ENCODE data around the gene USP3.

Gene USP3

DNA sequence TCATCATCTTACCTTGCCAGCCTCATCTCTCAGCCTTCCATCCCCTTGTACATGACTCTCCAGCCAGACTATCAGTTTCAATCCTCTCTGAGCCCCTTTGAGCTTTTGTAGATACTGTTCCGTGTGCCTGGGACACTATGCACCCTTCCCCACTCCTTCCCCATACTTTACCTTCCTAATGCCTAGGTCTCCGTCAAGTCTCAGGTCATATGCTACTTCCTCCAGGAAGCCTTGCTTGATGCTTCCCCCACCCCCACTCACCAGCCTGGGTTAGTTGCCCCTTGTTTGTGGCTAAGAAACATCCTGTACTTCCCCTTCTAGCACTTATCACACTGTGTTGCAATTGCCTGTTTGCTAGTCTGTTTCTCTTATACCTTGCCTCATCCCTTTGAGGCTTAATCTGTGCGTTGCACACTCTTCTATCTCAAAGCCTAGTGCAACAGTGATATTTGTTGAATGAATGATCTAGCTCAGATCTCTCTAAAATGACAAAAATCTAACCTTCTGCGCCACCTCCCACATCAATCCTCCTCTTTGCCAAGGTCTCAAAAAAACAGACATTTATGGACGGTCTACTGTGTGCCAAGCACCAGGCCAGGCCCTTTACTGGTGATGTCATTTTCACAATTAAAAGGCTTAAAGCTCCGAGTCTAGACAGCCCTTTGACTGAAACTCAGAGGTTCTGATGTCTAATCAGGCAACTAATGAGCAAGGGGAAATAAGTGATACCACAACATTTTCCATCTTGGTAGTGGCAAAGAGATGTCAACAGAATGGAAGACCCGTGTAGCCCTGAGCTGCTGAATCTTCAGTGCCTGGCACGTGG, 6.5 kb upstream of the USP3 start:
- DNase-seq (ENCODE audit: low read depth, low spot score): no peak

DNA sequence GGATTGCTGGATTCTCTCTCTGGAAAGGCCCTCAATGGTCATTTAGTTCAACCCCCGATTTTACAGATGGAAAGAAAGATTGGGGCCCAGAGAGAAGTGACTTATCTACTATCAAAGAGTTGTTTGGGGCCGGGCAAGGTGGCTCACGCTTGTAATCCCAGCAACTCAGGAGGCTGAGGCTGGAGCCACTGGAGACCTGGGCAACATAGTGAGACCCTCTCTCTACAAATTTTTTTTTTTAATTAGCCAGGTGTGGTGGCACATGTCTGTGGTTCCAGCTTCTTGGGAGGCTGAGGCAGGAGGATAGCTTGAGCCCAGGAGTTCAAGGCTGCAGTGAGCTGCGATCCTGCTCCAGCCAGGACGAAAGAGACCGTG, 5.2 kb upstream of the USP3 start:
- no peak for DNase-seq (ENCODE audit: low read depth, low spot score)

DNA sequence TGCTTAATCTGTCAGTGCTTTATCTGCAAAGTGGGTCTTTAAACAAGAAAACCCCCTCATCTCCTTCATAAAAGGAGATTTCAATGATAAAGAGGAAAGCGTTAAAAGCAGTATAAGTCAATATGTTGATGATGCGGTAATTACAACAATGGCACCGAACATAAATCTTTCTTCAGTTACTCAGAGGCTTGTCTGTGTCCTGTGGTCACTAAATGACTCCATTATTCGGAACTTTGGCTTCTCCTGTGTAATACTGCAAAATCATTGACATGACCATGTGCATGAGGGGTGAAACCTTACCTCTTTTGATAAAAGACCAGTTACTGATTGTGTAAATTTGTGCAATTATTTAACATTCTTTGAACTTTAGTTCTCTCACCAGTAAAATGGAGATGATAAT, 4.8 kb upstream of the USP3 start:
- DNase-seq (ENCODE audit: low read depth, low spot score): no peak

DNA sequence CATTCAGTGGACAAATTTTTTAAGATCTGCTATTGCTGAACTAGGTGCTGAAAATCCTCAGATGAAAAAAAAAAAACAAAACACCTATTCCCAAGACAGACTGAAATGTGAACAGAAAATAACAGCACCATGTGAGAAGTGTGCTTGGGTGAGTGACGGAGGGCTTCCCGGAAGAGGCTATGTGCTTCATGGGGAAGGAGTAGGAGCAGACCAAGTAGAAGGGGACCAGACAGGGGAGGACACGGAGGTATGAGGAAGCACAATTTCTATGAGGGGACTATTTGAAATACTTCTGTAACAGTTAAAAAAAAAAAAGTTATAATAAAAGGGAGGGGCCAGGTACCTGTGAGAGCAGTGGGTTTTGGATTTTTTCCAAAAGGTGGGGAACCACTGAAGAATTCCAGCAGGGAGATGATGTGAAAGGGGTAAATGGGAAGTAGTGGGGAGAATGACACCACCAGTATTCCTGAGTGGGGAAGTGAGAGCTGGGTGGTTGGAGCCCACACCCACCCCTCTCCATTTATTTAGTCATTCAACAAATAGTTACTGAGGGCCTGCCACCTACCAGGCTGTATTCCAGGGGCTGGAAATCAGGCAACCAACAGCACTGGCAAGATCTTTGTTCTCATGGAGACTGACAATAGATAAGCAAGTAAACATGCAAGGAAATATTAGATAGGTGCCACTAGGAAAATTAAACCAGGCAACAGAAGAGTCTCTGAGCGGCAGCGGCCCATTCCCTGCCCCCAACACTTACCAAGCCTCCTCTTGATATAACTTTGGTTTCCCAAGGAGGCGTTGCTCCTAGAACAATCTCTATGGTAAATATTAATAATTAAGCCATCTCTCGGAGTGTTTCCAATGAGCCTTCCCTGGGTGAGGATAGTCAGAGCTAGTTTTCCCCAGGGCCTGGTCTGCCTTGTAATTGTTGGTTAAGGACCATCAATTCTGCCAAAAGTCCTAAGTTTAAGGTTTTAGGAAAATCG, 3.8 kb upstream of the USP3 start:
- no peak for DNase-seq (ENCODE audit: low read depth, low spot score)

DNA sequence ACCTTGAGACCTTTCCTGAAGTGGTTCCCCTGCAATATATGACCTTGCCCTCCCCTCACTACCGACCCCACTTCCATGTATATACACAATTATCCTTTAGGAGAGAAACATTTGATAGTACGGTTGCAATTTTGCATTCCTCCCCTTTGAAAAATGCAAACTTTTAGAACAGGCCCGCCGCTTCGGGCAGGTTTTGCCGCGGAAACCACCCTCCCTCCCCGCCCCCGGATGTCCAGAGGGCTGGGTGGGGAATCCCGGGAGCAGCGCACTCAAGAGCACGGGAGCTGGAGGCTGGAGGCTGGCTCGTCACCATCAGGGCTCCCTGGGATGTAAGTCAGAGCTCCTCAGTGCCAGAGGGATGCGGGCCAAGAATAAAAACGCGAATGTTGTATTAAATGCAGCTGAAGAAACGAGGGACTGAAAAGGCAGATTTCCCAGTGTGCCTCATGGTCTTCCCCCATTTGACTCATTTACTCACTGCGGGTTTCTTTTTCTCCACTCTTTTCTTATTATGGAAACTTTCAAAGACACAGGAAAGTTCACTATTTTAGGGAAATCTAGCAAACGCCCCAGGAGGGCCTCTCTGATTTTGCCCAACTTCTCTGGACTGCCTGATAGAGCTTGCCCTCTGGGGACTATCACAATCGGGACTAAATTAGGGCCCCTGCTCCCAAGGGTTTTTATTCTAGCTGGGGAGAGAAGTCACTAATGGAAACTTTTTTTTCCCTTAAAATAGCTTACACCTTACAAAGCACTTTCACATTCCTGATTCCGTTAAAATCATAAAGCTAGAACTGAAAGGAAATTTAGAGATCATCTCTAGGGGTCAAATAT, 2.9 kb upstream of the USP3 start:
- peak; percentile 68 for DNase-seq (ENCODE audit: low read depth, low spot score)

DNA sequence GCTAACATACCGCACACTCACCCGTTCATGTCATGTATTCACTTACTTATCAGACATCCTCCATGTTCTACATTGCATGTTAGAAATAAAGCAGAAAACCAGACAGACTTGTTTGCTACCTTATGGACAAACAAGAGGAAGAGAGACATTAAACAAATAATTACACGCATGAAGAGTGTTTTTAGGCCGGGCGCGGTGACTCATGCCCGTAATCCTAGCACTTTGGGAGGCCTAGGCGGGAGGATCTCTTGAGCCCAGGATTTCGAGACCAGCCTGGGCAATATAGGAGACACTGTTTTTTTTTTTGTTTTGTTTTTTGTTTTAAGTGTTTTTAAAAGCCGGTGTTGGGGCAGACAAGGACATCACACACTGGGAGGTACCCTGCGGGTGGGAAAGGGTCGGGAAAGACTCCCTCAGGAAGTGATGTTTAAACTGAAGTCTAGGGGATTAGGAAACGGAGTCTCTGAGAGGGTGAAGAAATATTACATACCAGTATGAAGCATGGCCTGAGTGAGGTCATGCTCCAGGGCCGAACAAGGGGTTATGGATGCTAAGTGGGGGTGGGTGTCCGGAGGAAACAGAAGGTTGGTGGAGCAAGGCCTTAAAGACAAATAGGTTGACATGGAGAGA, 2.1 kb upstream of the USP3 start:
- no peak for DNase-seq (ENCODE audit: low read depth, low spot score)

DNA sequence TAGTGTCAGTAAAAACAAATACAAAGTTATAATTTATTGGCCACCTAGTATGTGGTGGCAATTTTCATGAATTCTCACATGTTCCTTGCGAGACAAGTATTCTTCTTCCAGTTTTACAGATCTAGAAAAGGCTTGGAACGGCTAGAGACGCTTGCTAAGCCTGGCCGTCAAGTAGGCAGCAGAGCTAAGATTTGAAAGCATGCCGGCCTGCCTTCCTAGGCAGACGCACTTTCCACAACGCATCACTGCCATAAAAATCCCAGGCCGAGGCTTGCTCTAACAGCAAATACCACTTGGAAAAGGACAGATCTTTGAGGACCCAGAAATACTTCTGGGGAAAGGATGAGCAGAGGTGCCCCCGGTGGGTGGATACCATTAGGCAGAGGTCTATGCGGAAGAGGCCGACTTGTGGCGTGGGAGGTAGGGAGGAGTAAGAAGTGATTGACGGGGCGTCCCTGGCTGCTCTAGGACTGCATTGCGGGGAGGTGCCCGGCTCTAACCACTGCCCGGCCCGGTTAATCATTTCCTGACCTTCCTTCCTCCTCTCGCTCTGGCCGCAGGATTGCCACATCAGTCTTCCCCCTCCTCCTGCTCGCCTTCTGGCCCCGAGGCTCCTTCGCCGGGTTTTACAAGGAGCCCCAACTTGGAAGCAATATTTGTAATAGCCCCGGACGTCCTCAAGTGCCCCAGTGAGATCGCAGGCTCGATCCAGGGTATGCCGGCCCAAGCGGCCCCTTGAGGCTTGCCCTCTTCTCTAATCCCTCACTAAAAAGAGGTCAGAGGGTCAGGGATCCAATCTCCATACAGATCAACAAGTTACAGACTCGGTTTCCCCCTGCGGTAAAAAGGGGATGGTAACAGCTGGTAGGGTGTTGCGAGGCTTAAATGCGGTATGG, 1.3 kb upstream of the USP3 start:
- DNase-seq (ENCODE audit: low read depth, low spot score): peak; percentile 90

DNA sequence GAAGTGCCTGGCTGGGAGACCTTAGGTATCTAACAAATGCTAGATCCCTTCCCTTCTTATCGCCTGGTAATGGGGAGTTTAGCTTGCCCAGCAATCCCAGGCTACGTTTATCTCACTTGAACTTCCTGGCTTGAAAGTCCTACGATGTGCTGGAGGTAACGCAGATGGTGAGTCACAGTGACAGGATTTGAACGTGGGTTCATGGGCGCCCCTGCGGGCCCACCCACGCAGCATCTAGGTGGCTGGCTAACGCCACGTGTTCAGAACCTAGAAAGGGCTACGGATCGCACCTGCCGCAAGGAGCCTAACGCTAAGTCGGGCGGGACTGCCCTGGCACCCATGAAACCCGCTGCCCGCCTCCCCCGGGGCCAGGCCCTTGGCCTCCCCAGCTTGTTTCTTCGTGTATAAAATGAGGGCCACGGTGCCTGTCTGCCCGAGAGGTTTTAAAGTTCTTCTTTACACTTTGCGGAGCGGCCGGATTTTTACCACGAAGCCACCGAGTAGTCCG, 600 bp upstream of the USP3 start:
- no peak for DNase-seq (ENCODE audit: low read depth, low spot score)

DNA sequence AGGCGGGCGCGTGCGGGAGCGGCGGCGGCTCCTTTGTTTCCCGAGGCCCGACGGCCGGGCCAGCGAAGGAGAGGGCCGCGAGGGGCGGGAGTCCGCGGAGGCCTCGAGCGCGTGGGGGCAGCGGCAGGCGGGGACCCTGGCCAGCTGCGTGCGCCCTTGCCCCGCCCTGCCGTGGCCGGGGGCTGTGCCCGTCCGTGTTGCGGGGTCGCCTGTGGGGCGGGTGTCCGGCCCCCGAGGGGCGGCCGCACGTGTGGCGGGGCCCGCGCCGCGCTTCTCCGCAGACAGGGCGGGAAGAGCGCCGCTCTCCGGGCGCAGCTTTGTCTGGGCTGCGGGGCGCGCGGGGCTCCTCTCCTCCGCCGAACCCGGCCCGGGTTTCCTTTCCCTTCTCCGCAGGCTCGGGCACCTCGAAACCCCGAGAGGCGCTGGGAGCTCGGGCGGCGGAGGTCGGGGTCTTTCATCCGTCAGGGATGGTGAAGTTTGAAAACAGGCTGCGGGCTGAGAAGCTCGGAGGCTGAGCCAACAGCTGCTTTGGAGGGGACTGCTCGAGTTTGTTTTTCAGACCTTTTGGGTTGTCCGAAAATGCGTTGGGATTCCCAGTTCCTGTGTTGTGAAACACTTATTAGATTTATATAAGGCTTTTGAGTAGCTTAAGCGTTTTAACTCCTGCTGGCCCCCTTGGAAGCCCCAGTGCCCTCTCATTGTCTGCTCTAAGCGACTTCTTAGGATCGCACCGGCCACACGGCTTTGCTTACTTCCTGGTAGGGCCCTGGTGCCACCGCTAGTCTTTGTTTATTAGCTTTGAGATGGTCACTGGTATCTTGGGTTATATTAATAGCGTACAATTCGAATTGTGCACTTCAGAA, 817 bp downstream of the USP3 start:
- DNase-seq (ENCODE audit: low read depth, low spot score): peak; percentile 72

DNA sequence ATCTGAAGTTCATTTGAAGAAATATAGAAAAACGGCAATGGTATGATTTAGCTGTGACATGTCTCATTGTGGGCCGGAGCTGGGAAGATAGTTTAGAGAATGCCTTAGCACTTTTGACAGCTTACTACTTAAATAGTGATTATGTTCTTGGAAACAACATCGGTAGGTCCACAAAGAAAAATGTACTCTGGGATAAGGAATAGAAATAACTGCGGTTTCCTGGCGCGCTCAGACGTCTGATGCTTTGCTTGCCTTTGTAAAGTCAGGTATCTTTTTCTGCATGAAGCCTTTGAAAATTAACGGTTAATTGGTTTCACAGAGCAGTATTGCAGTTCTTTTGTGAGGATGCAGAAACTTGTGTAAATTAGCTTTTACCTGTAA, 1.4 kb downstream of the USP3 start:
- no peak for DNase-seq (ENCODE audit: low read depth, low spot score)

DNA sequence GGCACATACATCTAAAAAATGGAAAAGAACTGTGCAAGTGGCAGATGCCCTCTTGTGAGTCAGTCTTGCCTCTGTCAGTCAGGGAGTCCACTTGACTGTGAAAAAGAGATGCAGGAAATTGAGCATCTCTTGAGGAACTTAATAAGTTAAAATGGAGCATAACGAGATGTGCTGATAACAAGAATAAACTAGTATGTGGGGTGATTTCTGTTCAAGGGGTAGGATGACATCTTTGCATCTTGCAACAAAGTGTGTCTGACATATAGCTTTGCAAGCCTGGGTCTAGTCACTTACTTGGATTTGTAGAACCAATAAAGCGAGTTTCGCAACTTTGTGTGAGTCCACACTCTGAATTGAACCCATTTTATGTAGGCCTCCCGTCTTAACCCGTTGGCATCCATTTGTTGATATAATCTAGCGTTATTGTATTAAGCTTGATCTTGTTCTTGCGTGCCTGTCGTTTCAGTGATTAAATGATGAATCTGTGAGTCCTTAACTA, 2.2 kb downstream of the USP3 start:
- no peak for DNase-seq (ENCODE audit: low read depth, low spot score)

DNA sequence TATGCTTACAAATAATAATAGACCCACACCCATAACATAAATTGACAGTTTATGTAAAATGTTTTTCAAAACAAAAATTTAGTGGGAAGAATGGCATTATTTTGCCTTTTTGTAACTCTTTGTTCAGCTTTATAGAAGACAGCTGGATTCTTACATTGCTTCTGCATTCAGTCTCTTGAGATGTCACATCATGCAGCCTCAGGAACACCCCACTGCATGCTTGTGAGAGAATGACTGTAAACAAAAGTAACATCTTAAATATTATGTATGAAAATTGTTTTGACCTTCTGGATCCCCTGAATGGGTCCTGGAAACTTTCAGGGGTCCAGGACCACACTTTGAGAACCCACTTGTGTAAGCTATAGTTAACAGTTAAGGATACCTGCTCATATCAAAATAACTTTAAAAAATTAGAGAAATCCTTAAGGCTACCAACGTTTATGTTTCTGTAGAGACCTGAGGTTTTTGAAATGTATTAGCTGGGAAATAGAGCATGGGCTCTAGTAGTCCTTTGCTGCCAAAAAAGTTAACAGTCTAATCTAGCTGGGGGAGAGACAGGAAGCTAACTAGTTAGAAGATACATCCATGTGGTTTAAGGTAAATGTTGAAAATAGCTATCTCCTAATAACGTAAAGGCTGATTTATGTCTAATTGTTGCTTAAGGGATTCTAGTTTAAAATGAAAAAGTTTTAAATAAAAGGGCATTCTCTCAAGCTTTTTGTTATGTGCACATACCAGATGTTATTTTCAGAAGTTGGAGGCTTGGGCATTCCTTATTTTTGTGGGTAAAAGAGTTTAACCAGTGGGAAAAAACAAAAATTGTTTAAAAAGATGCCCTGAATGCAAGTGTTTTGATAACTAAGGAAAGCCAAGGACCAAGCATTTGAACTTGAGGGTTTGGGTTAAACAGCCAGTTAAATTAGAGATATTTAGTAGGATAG, 3.8 kb downstream of the USP3 start:
- DNase-seq (ENCODE audit: low read depth, low spot score): no peak

DNA sequence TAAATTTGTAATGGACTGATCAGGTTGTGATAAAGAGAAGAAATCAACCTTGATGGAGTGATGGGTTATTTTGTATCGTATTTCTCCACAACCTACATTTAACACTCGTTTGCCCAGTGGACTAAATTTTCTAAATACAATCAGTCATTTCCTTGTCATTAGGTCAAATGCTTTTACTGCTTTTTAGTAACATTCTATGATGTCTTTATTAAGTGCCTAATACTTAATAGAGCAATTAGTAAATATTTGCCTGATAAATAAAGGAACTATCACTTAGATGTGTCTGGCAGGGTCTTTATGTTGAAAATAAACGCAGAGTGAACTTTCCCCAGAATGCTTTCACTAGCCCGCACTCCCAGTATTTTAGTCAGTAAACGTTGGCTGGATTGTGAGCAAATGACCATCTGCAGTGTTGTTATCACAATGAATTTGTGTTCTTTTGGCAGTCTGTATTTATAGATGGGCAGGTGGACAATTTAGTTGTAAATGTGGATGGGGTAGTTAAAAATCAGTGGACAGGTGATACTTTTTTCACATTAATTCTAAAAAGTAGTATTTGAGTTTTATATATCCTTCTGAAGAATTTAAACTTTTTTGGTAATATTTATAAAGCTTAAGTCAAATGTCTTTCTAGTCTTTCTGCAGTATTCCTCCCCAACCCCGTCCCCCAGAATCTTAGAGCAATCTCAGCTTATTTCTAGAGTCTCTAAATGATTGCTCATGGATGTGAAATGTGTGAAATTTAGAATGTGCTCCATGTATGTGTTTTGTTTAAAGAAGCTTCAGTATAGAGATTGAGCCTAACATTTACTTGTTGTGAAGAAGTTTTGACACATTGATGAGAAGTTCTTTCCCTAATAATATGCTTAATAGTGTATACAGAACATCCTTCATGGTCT, 4.9 kb downstream of the USP3 start:
- DNase-seq (ENCODE audit: low read depth, low spot score): no peak

DNA sequence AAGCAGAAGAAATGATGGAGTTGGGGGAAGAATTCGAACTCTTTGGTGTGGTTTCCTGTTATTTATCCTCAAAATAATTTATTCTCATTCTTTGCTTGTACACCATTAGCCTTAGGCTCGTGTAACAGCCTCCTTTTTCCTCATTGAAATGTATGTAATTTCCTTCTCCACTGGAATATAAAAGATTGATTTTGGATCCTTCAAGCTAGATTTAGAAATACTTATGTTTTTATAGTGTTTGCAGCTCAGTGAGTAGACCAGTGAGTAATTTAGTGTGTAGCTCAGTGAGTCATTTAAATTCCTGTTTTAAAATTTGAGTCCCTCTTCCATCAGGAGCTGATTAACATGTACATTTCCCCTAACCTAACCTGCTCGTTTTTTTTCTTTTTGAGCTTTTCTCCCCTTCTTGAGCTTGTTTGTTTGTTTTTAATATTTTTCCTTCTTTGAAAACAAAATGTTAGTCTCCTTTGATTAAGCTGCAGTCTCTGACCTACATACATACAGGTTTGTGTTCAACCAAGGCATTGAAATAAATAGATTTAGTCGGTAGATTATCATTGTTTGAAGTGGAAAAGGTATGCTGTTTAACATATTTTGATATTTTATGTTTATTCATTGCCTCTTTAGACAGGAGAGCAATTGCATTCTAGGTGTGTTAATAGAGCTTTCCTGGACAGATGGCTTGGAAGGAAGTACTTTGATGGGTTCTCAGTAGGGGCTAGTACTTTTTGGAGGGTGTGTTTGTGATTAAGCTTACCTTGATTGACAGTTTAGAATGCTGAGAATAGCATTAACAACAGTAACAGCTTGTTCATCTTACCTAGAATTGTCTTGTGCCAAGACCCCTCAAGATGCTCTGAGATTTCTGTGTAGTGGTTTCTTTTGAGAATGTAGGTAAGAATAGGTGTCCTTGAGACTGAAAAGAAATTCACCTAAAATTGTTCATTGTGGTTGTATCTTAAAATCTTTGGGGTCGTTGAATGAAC, 5.9 kb downstream of the USP3 start:
- no peak for DNase-seq (ENCODE audit: low read depth, low spot score)

DNA sequence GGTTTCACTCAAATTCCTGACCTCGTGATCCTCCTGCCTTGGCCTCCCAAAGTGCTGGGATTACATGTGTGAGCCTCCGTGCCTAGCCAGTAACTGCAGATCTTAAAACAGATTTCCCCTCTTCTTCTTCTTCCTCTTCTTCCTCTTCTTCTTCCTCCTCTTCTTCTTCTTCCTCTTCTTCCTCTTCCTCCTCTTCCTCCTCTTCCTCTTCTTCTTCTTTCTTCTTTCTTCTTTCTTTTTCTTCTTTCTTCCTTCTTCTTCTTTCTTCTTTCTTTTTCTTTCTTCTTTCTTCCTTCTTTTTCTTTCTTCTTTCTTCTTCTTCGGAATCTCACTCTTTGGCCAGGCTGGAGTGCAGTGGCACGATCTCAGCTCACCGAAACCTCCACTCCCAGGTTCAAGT, 7.8 kb downstream of the USP3 start:
- no peak for DNase-seq (ENCODE audit: low read depth, low spot score)

DNA sequence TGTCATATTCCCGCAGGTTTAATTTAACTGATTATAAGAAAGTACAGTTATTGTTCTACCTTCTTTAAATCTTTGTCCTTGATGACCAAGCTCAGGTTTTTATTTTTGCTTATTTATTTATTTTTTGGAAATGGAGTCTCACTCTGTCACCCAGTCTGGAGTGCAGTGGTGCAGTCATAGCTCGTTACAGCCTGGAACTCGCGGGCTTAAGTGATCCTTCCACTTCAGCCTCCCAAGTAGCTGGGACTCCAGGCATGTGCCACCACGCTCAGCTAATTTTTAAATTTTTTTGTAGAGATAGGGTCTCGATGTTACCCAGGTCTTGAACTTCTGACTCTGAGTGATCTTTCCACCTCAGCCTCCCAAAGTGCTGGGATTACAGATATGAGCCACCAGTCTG, 8.9 kb downstream of the USP3 start:
- no peak for DNase-seq (ENCODE audit: low read depth, low spot score)

All from ELF-1 (cell line).